KG1 (cell line): ENCODE results near the gene GPRIN1.

Source experiments
- DNase-seq: peaks from one replicate; lab custom pipeline; 2025; lab: John Stamatoyannopoulos, UW

GPRIN1 gene

GRCh38 chr5:176643491-176644219, 33.7 kb upstream of the GPRIN1 start:
- DNase-seq = no peak

DNA sequence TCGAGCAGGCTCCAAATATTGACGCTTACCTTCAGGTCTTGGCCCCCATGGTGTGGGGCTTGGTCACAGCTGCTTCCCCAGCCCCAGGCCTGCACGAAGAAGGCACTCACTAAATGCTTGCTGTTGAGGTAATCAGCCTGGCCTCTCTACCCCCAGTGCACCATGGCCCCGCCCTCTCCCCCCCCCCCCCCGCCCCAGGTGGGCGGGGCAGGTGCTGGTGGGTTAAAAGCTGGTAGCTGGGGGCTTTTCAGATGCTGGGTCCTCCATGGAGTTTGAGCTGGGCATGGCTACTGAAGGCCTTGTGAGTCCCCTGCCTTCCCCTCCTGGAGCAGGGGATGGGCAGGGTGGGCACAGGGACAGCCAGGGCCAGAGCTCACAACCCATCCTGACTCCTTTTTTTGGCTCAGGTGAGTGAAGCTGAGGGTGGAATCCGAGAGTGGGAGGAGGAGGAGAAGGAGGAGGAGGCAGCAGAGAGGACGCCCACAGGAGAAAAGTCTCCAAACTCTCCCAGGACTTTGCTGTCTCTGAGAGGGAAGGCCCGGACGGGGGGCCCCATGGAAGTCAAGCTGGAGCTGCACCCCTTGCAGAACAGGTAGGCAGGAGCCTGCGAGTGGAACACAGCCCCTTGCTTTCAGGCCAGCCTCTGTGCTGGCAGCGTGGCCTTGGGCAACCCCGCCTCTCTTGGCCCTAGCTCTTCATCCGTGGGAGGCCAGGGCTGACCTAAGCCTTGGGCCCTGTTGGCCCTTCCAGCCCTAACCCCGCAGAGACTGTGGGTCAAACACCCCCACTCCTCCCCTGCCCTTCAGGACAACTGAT, 32.9 kb upstream of the GPRIN1 start:
- DNase-seq = no peak

DNA sequence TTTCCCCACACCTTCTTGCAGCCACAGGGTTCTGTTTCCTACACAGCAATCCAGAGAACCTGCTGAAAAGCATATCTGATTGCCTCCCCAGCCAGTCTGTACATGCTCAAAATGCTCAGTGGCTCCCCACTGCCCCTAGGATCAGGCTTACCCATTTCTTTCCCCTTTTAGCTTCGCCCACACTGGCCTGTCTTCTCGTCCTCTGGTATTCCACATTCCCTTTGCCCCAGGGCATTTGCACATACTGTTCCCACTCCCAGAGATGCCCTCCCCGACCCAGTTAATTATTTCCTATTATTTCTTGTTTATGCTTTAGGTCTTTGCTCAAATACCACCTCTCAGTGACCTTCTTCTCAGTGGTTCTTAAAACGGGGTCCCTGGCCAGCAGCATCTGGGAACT, 30.7 kb upstream of the GPRIN1 start:
- DNase-seq = no peak

GRCh38 chr5:176639981-176640380, 30.0 kb upstream of the GPRIN1 start:
- DNase-seq = no peak

GRCh38 chr5:176639208-176639607, 29.3 kb upstream of the GPRIN1 start:
- no peak for DNase-seq

GRCh38 chr5:176638437-176638836, 28.5 kb upstream of the GPRIN1 start:
- no peak for DNase-seq

GRCh38 chr5:176637556-176637955, 27.6 kb upstream of the GPRIN1 start:
- no peak for DNase-seq

DNA sequence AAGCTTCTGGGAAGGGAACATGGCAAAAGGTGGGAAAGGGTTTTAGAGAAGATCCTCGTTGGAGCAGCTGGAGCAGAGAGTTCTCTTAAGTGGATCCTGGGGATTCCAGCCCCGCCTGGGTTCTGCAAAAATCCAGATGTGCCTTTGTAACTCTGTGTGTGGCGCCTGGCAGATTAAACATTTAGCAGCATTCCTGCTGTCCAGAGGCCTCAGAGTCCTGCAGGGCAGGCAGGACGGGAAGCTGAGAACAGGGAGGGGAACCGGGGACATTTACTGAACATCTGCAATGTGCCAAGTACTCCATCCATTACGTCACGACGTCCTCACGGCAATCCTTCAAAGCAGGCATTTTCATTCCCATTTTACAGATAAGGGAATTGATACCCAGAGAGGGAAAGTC, 26.5 kb upstream of the GPRIN1 start:
- no peak for DNase-seq

GRCh38 chr5:176633598-176633997, 23.6 kb upstream of the GPRIN1 start:
- DNase-seq = no peak

- no peak for DNase-seq
Observed at GRCh38 chr5:176632745-176633144, 22.8 kb upstream of the GPRIN1 start.

GRCh38 chr5:176631383-176632200, 21.6 kb upstream of the GPRIN1 start:
- no peak for DNase-seq

- no peak for DNase-seq
Observed at GRCh38 chr5:176630681-176631222, 20.8 kb upstream of the GPRIN1 start.

GRCh38 chr5:176629853-176630680, 20.1 kb upstream of the GPRIN1 start, which contains the start of the genes EIF4E1B and SNCB:
Gene EIF4E1B (plus strand): TSS chr5:176630675. CDS start chr5:176642788, 12,113 bp downstream.
Gene SNCB (minus strand): TSS chr5:176630534. CDS start chr5:176629654, 880 bp downstream.
- DNase-seq = peak; percentile 4

DNA sequence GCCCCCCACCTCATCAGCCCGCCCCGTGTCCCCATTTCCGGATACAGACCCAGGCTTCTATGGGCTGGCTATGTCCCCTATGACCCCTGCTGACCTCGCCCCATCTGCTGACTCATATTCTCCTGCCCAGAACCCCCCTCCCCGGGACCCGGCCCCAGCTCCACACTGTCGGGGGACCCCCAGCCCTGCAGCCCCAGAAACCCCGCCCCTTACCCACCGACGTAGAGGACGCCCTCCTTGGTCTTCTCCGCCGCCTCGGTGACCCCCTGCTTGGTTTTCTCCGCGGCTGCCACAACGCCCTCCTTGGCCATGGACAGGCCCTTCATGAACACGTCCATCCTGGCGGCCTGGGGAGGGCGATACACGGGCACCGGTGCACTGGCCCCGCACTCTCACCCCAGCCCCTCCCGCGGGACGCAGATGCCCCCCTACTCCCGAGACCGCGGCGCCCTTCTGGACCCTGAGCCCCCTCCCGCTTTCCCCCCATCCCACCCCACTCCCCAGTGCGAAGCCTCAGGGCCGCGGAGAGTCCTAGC, 19.4 kb upstream of the GPRIN1 start:
- no peak for DNase-seq

DNA sequence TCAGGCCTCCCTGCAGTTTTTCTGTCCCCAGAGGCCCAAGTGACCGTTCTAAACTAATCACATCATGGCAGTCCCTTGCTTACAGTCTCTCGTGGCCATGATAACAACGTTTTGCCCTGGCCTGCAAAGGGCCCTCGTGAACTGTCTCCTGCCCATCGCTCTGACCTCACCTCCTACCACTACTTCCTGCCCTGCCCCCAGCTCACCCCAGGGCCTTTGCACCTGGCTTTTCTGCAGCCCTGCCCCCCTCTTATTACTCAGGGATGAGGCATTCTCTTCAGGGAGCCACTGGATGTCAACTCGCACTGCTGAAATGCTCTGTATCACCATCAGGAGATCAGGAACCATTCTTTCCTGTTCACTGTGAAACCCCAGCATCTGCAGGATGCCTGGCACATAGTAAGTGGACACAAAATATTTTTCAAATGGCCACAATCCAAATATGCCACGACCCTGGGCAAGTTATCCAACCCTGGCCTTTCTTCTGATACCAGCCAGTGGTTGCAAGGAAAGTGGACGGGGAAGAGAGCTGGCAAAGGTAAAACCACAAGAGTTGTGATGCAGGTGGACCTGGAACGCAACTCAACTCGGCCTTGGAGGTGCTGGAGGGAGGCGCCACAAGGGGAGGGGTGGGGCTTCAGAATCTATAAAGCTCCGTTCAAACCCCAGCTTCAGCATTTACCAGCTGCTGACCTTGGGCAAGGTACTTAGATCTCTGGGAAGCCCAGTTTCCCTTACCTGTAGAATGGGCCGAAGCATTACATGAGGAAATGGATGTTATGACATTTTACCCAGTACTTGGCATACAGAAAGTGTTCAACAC, 18.7 kb upstream of the GPRIN1 start:
- no peak for DNase-seq

- no peak for DNase-seq
Observed at GRCh38 chr5:176627582-176627981, 17.6 kb upstream of the GPRIN1 start.

DNA sequence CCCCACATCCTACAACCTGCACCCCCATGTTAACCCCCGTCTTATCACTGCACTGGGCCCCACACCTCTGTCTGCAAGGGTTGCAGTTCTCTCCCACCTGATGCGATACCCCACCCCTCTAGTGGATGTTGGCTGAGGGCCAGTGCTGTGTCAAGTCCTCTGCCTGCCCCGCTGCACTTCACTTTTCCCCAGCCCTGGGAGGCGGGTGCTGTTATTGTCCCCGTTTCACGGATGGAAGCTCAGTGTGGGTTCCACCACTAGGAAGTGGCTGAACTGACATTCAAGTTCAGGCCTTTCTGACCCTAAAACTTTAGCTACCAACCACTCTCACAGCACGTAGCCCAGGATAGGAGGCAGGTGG, 16.9 kb upstream of the GPRIN1 start:
- no peak for DNase-seq

DNA sequence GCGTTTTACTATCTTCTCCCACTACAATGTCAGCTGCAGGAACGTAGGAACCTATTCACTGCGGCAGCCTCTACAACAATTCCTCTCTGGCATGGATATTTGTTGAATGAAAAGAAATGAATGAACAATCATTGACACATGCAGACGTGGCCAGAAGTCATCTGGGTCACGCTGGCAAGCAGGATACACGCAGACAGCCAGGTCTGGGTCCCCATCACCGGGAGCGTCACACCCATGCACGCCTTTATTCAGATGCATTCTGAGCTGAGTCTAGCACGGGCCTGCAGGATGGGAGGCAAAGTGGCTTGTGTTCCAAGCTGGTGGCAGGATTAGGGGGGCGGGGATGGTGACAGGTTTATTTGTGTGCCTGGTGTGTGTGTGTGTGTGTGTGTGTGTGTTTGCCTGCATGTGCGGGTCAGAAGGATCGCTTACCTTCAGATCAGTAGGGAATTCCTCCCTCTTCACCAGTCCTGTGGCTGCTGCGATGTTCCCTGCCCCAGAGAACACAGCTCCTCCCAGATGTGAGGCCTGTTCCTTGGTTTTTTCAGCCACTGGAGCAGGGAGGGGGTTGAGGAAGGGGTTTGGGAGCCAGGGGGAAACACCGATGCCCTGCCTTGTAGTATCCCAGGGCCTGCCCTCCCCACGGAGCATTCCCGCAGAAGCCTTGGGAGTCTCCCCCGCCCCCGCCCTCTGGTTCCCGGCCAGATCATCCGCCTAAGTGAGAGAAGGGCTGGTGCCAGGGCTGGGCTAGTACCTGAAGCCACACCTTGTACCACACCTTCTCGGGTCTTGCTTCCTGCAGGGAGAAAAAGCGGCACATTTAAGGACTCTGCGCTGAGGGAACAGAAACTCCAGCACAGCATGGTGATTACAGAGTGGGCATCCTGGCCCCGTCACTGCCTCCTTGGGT, 16.3 kb upstream of the GPRIN1 start:
- no peak for DNase-seq

GRCh38 chr5:176625512-176625911, 15.6 kb upstream of the GPRIN1 start:
- DNase-seq = no peak
